Central memory CD8-positive, alpha-beta T cell (primary cell): ENCODE measurements around the gene EPB41L4B.

ENCODE experiments used
- ATAC-seq: fragments of 150-1000 bp; cut with Tn5 transposase; replicated peaks from 2 replicates; pipeline ENCODE4 v1.10.0; 2022; ENCODE audit warnings: mild to moderate bottlenecking, moderate FRiP score, moderate number of reproducible peaks; ENCODE audit not compliant: poor library complexity, severe bottlenecking; ENCODE audit errors: extremely low read depth
- DNase-seq, 2 donors: peaks; one replicate each; pipeline ENCODE4 v3.0.0; 2021; ENCODE audit warnings: low spot score in 2 of 2
- H3K27ac Mint-ChIP-seq: one replicate; pipeline ENCODE4 v1.8.0; 2022; ENCODE audit warnings: low read depth, mild to moderate bottlenecking, moderate library complexity, mixed read lengths
- H3K27me3 Mint-ChIP-seq: one replicate; pipeline ENCODE4 v1.8.0; 2022; ENCODE audit warnings: mixed read lengths
- H3K36me3 Mint-ChIP-seq: one replicate; pipeline ENCODE4 v1.8.0; 2022; ENCODE audit warnings: mild to moderate bottlenecking, moderate library complexity, mixed read lengths; ENCODE audit not compliant: insufficient read depth
- H3K4me1 Mint-ChIP-seq: one replicate; pipeline ENCODE4 v1.8.0; 2022; ENCODE audit warnings: mixed read lengths
- H3K4me3 Mint-ChIP-seq: one replicate; pipeline ENCODE4 v1.8.0; 2022; ENCODE audit warnings: mild to moderate bottlenecking, moderate library complexity, mixed read lengths
- H3K9me3 Mint-ChIP-seq: one replicate; pipeline ENCODE4 v1.8.0; 2022; ENCODE audit warnings: mixed read lengths

The EPB41L4B gene

DNA sequence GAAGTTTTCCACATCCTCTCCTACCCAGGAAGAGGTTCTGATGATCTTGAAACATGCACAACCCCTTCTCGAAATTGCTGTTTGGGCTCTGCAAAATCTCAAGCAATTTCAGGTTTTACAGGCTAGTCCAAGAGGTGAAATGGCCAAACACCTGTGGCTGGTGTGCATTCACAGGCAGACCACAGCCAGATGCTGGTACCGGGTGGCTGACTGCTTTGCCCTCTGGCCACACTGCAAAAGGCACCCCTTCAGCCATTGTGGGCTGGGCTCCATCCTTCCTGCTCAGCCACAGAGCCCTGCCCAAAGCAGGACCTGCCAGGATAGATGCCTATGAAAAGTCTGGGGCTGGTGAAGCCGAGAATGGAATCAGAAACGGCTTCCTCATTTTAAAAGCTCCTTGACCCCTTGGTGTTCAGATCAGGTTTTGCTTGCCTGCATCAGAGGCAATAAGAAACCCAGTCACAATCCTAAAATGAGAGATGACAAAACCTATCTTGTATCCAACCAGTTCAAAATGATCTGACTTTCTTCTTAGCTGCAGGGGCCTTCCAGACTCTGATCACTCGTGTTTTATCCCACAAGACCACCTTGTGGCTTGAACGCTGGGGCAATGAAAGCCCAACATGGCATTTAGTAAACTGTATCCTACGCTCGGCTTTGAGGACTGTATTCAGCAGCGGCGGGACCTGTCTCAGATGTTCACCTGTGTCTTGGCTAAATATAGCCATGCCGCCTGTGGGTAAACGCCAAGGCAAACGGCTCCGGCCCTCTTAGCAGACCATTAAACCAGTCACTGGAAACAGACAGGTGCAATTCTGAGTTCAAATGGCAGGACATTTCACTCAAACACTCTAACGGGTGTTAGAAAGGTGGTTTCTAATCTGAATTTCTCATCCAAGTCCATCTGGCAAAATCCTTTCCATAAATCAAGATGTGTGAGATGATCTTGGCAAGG is 49.6 kb downstream of the EPB41L4B start:
- Mint-ChIP-seq H3K27ac (no peak overlapping the region), H3K4me3 (no peak overlapping the region), H3K4me1 (no peaks in the 10 kb centered on the region), H3K27me3 (peaks cover 28% of the 10 kb centered on the region), H3K9me3 (no peaks in the 10 kb centered on the region), H3K36me3 (no peaks in the 10 kb centered on the region)
- DNase-seq, result no peak
- no peak for ATAC-seq

DNA sequence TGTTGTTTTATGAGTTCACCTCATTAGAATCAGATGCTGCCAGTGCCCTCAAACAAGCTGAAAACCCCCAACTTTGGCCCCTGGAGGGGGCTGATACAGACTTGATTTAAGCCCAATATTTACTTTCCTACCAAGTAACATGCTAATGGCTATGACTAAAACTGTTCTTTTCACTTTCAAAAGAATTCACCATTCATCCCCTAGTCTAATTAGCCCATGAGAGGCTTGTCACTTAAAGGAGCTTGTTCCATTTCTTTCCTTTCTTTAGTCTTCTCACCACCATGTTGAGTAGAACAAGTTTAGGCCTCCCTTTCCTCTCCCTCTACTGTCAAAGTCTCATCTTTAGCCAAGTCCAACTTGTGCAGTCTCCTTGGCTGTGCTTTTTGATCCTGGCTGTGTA is 50.4 kb downstream of the EPB41L4B start:
- no peak overlapping the region for H3K27ac Mint-ChIP-seq
- DNase-seq, result no peak
- no peak for ATAC-seq
- H3K4me1 Mint-ChIP-seq, result no peaks in the 10 kb centered on the region
- no peak overlapping the region for H3K4me3 Mint-ChIP-seq
- H3K27me3 Mint-ChIP-seq, result peaks cover 26% of the 10 kb centered on the region
- H3K9me3 Mint-ChIP-seq, result no peaks in the 10 kb centered on the region
- H3K36me3 Mint-ChIP-seq, result no peaks in the 10 kb centered on the region

DNA sequence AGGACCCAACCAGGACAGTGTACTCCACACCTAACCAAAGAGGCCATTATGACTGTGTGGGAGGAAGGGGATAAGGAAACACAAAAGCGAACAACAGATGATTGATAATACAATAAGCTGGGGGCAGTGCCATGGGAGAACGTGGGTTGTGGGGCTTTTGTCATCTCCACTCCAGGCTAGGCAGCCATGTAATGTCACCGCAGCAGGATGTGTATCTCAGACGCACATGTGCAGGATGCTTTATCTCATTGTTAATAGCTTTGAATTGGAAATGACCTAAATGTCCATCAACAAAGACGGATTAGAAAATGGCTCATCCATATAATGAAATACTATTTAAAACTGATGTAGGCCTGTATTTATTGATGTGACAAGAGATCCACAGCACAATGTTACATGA is 51.0 kb downstream of the EPB41L4B start:
- Mint-ChIP-seq H3K4me3 (no peak overlapping the region), H3K27ac (no peak overlapping the region), H3K36me3 (no peaks in the 10 kb centered on the region), H3K27me3 (peaks cover 26% of the 10 kb centered on the region), H3K4me1 (no peaks in the 10 kb centered on the region), H3K9me3 (no peaks in the 10 kb centered on the region)
- ATAC-seq (no peak), DNase-seq (no peak)

DNA sequence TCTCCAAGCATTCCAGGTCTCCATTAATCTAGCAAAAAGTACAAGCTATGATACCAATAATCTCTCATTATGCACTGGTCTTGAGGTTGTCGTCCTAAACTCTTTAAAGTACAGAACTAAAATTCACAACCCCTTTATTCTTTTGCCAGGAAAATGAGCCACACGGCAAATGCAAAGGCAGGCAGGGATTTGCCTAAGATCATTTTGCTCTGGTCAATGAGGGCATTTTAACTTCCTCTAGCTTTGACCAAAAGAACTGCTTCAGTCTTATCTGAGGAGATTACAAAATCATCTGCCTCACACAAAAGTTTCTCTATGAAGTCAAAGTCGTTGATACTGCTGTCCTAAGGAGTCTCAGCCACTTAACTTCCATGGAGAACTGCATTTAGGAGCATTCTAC is 51.8 kb downstream of the EPB41L4B start:
- Mint-ChIP-seq H3K27me3 (peaks cover 26% of the 10 kb centered on the region), H3K36me3 (no peaks in the 10 kb centered on the region), H3K4me1 (no peaks in the 10 kb centered on the region), H3K9me3 (no peaks in the 10 kb centered on the region), H3K4me3 (no peak overlapping the region), H3K27ac (no peak overlapping the region)
- ATAC-seq, result no peak
- DNase-seq, result no peak

DNA sequence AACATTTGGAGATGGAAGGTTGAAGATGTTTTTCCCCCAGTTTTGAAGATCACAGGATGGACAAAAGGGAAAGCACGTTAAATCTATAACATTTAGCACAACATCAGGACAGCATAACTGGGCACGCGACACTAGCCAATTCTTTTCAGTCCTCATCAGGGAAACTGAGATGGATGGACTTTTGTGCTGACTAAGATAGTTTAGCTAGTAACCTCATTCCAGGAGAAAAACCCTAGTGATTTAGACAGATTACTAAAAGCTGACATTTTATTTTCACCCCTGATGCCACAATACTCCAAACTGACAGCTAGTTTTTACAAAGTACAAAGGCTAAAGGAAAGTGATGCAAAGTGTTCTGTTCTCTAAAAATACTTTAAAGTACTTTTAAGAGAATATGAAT is 53.3 kb downstream of the EPB41L4B start:
- no peak overlapping the region for H3K4me3 Mint-ChIP-seq

DNA sequence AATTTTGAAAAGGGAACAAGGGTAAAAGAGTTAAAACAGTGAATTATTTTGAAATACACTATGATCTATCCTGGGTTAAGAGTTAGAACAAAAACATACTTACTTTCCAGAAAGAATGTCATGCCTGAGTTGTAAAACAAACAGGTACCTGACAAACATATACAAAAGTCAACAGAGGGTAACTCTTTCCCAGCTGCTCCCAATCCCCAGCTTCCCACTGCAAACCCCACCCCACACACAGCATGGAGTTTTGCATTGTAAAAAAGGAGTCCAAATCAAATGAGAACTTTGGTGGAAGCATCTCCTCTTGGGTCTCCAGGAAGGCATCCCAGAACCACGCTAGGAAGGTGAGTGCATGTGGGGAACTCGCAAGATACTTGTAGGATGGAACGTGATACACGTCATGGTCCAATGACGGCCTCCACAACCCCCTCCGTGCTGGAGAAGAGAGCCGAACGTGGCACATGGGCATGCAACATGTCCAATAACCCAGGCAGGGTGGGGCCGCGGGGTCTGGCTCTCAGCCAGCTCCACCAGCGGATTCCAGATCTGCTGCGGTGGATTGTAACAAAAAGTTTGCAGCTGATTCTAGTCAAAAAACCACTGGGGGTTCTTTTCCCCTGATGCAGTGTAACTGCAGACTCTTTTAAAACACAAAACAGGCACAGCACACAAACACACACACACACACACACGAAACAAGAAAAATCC is 55.8 kb downstream of the EPB41L4B start:
- peaks cover 41% of the 10 kb centered on the region for H3K27me3 Mint-ChIP-seq
- no peaks in the 10 kb centered on the region for H3K36me3 Mint-ChIP-seq
- DNase-seq (no peak), ATAC-seq (no peak)
- H3K27ac Mint-ChIP-seq, result no peak overlapping the region
- H3K4me3 Mint-ChIP-seq, result no peak overlapping the region
- H3K9me3 Mint-ChIP-seq, result no peaks in the 10 kb centered on the region
- no peaks in the 10 kb centered on the region for H3K4me1 Mint-ChIP-seq

More for the DNA sequence above, 53.3 kb downstream of the EPB41L4B start:
- no peaks in the 10 kb centered on the region for H3K9me3 Mint-ChIP-seq
- DNase-seq (no peak), ATAC-seq (no peak)
- no peak overlapping the region for H3K27ac Mint-ChIP-seq
- no peaks in the 10 kb centered on the region for H3K36me3 Mint-ChIP-seq
- H3K4me1 Mint-ChIP-seq, result no peaks in the 10 kb centered on the region
- peaks cover 32% of the 10 kb centered on the region for H3K27me3 Mint-ChIP-seq

DNA sequence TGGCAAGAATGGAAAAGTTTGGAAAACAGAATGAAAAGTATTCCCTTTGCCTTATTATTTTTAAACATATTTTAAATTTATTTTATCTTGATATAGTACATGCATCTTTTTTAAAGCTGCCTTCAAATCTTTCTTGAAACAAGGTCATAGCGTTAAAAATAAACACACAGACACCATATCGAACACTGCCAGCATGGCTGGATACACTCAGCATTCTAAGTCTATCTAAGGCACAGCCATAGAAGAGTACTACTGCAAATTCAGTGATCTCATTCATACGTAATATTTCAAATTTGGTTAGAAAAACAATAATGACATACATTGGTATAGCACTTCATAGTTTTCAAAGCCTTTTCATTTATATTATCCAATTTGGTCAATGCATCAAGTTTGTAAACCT is 57.5 kb downstream of the EPB41L4B start:
- H3K27me3 Mint-ChIP-seq, result peaks cover 46% of the 10 kb centered on the region
- no peak overlapping the region for H3K4me3 Mint-ChIP-seq
- no peaks in the 10 kb centered on the region for H3K9me3 Mint-ChIP-seq
- no peak overlapping the region for H3K27ac Mint-ChIP-seq
- no peak for DNase-seq
- no peak for ATAC-seq
- no peaks in the 10 kb centered on the region for H3K36me3 Mint-ChIP-seq
- H3K4me1 Mint-ChIP-seq, result no peaks in the 10 kb centered on the region

DNA sequence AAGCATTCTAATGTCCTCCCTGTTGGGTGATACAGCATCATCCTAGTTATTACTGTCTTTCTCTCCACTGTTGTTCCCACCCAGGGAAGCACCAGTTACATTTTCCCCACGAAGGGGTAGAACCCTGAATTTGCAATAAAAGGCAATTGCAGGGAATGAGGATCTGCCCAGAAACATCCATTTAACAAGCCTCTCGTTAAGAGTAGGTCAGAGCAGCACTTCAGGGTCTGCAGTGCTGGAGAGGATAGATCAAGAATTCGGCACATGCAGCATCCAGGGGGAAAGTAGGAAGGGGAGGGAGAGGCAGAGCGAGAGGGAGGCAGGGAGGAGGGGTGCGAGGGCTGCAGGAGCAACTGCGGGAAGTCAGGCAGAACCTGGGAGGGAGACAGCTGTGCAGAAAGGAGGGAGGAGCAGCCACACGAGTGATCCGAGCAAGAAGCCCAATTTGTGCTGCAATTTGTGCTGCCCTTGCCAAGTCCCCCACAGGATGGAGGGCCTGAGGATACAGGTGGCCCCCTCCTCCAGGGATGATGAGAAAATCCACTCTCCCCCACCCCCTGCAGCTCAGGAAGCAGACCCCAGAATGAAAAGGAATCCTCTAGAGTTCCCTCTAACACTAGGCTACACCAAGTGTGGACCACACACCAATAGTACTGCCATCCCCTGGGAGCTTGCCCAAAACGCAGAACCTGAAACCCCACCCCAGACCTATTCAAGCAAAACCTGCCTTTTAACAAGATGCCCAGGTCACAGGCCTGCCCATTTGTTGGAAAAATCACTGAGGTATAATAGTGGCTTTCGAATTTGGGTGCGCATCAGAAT is 62.2 kb downstream of the EPB41L4B start:
- Mint-ChIP-seq H3K9me3 (no peaks in the 10 kb centered on the region), H3K4me3 (no peak overlapping the region), H3K27ac (no peak overlapping the region), H3K27me3 (peaks cover 27% of the 10 kb centered on the region), H3K36me3 (no peaks in the 10 kb centered on the region), H3K4me1 (no peaks in the 10 kb centered on the region)
- no peak for DNase-seq
- ATAC-seq, result no peak

DNA sequence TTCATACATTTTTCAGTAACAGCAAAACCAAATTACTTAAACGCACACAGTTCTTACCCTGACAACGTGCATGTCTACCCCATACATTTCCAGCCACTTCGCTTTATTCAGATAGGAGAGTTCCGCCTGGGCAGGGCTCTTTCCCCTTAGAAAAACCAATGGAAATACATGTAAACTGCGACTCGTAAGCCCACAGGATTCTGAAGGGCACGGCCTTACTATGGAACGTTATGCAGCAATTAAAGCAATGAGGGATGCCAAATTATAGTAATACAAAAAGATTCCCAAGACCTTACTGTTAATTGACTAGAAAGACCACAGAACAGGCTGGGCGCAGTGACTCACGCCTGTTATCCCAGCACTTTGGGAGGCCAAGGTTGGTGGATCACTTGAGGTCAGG is 64.5 kb downstream of the EPB41L4B start:
- no peak for DNase-seq
- Mint-ChIP-seq H3K27me3 (peaks cover 8% of the 10 kb centered on the region), H3K27ac (no peak overlapping the region), H3K36me3 (no peaks in the 10 kb centered on the region), H3K4me1 (no peaks in the 10 kb centered on the region), H3K4me3 (no peak overlapping the region), H3K9me3 (no peaks in the 10 kb centered on the region)
- no peak for ATAC-seq

DNA sequence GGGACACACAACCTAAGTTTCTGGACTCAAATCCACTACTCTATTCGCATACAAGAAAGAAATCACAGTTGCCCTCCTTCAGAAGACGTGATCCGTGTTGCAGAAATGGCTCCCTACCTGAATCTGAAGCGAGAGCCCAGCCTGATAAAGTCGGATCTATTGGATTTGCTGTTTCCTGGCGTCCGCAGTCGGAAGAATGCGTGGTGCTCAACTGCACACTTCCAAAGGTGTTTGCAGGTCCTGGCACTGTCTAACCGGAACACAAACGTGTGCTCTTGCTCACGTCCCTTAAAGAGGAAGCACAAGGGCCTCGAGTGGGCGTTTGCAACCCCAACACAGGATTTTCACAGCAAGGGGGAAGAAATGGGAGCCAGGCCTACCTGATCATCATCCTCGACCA is 65.5 kb downstream of the EPB41L4B start:
- DNase-seq (no peak), ATAC-seq (no peak)
- no peak overlapping the region for H3K4me3 Mint-ChIP-seq
- H3K27ac Mint-ChIP-seq, result no peak overlapping the region
- no peaks in the 10 kb centered on the region for H3K36me3 Mint-ChIP-seq
- peaks cover 8% of the 10 kb centered on the region for H3K27me3 Mint-ChIP-seq
- H3K9me3 Mint-ChIP-seq, result no peaks in the 10 kb centered on the region
- H3K4me1 Mint-ChIP-seq, result no peaks in the 10 kb centered on the region

DNA sequence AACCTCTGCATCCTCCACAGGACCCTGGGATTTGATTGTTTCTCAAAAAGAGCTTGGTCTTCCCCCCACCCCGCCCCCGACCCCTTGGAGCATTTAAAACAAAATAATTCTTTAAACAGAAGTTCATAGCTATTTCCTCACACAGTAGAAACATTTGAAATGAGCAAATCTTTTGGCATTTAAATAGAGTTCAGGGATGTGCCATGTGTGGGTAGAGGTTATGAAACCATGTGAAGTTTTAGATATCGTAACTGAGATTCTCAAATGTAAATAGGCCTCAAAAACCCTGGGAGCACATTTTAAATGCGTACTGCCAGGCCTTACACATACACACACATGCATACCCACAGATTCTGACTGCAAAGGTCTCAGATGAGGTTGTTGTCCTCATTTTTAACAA is 66.5 kb downstream of the EPB41L4B start:
- Mint-ChIP-seq H3K27me3 (peaks cover 17% of the 10 kb centered on the region), H3K4me1 (no peaks in the 10 kb centered on the region), H3K4me3 (no peak overlapping the region), H3K36me3 (no peaks in the 10 kb centered on the region), H3K9me3 (no peaks in the 10 kb centered on the region), H3K27ac (no peak overlapping the region)
- DNase-seq, result no peak
- ATAC-seq, result no peak

DNA sequence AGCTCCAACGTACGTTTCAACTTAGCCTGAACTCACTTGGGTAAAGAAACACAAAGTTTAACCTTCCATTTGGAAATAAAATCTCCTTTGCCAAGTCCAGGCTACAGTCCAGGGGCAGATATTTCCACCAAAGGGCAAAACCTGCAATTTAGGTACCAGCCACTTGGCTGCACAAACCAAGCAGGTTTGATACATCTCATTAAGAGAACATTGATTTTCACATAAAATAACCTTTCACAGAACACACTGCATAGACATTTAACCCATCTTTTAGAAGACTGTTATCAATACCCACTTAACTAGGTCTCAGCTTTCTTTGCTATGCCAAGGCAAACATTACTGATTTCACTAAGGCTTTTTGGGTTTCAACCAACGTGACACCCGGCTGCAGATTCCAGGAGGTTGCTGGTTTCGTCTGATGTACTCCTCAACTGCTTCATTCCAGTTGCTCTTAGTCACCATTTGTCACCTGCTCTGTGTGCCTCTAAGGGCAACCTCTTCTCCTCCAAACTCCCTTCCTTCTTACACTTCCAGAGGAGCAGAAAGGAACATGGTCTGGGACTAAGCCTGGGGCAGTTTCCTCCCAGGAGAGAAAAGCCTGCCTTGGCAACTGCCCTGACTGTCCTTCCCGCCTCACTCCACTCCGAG is 67.1 kb downstream of the EPB41L4B start:
- H3K27ac Mint-ChIP-seq, result no peak overlapping the region
- H3K36me3 Mint-ChIP-seq, result no peaks in the 10 kb centered on the region
- no peaks in the 10 kb centered on the region for H3K4me1 Mint-ChIP-seq
- peaks cover 18% of the 10 kb centered on the region for H3K27me3 Mint-ChIP-seq
- no peak for ATAC-seq
- DNase-seq, result no peak
- H3K4me3 Mint-ChIP-seq, result no peak overlapping the region
- no peaks in the 10 kb centered on the region for H3K9me3 Mint-ChIP-seq
